ENCODE data around the gene ANKRD40. TPM values are rescaled to one million over a fixed set of nuclear protein-coding genes. Genes with fewer than 3 reads are reported as not detected.

Gene ANKRD40
- total RNA-seq, 4 donors from 2014 or later, result 44.9 to 122 (median 80.4) TPM

- TF ChIP-seq, protein P1, sequence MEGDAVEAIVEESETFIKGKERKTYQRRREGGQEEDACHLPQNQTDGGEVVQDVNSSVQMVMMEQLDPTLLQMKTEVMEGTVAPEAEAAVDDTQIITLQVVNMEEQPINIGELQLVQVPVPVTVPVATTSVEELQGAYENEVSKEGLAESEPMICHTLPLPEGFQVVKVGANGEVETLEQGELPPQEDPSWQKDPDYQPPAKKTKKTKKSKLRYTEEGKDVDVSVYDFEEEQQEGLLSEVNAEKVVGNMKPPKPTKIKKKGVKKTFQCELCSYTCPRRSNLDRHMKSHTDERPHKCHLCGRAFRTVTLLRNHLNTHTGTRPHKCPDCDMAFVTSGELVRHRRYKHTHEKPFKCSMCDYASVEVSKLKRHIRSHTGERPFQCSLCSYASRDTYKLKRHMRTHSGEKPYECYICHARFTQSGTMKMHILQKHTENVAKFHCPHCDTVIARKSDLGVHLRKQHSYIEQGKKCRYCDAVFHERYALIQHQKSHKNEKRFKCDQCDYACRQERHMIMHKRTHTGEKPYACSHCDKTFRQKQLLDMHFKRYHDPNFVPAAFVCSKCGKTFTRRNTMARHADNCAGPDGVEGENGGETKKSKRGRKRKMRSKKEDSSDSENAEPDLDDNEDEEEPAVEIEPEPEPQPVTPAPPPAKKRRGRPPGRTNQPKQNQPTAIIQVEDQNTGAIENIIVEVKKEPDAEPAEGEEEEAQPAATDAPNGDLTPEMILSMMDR (IDR thresholded peaks at IDR 0.05; ENCODE audit: low read depth), result no peak
Observed at GRCh38 chr17:50658616-50659015, 49.1 kb downstream of the ANKRD40 start.

DNA sequence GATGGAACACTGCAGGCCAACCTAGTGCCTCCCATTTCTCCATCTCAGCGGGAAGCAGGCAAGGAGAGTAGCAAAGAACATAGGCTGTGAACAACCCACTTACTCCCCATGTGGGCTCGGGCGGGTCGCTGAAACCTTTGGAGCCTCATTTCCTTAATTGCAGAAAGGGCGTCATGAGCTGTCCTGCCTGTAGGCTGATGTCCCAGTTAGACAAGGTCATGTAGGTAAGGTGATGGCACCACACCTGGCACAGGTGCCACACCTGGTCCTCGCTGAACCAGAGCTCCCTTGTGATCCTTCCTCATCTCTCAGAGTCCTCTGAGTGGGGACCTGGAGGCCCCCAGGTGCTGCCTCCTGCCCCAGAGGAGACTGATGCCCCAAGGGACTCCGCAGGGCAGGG is 50.1 kb downstream of the ANKRD40 start:
- TF ChIP-seq, protein P1 (IDR thresholded peaks at IDR 0.05; ENCODE audit: low read depth), result no peak

GRCh38 chr17:50657054-50657453 is 50.7 kb downstream of the ANKRD40 start:
- TF ChIP-seq, protein P1 (IDR thresholded peaks at IDR 0.05; ENCODE audit: low read depth), result no peak

GRCh38 chr17:50656509-50656908 is 51.2 kb downstream of the ANKRD40 start:
- TF ChIP-seq, protein P1 (IDR thresholded peaks at IDR 0.05; ENCODE audit: low read depth), result no peak

- TF ChIP-seq, protein P1 (IDR thresholded peaks at IDR 0.05; ENCODE audit: low read depth), result no peak
Observed at GRCh38 chr17:50653738-50654137, 54.0 kb downstream of the ANKRD40 start.

DNA sequence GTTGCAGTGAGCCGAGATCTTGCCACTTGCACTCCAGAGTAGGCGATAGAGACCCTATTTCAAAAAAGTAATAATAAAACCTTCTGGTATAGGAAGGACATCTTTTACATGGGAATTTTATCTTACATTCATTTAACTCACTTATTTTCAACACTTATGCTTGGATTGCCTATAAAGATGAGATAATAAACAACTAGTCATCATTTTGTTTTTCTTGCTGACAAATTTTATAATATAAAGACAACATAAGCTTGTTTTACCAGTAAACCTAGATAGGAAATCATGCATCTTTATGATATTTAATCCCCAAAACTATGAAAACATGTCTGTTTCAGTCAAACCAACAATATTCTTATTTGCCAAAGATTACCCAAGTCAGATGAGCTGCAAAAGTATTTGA is 56.1 kb downstream of the ANKRD40 start:
- TF ChIP-seq, protein P1 (IDR thresholded peaks at IDR 0.05; ENCODE audit: low read depth), result no peak

GRCh38 chr17:50649042-50649908 is 58.4 kb downstream of the ANKRD40 start:
- TF ChIP-seq, protein P1 (IDR thresholded peaks at IDR 0.05; ENCODE audit: low read depth), result no peak
